Right renal pelvis (tissue), 4 donors: ENCODE data around the gene B3GALNT2. TPM values are rescaled to one million over a fixed set of nuclear protein-coding genes. Genes with fewer than 3 reads are reported as not detected.
"Not testable (repeated sequence)": the region's sequence is repeated elsewhere in the genome, so short reads cannot be mapped to it uniquely, and the experiment has no call there.

Experiments
- DNase-seq, 4 donors: peaks; one replicate each; pipeline ENCODE4 v3.0.0-alpha.2; 2013; ENCODE audit warnings: low read depth in 4 of 4, low spot score in 3 of 4, missing footprints in 1 of 4
- polyA plus RNA-seq, 4 donors: library from polyadenylated mRNA; unstranded; fragments of 120-200 nt; gene quantifications; one replicate each; pipeline ENCODE4 v1.2.1, GENCODE V29; 2013; ENCODE audit not compliant: insufficient read length in 4 of 4

B3GALNT2 gene
- polyA plus RNA-seq: 10 to 100 TPM; 17.7 to 21.4 (median 19.2) TPM

- no peak for DNase-seq
These were observed at the start of gene B3GALNT2 for GRCh38 chr1:235504122-235504493. TSS of gene B3GALNT2 (minus strand) at chr1:235504452. CDS start at chr1:235504252, 200 bp downstream.

GRCh38 chr1:235553112-235553551 is 48.9 kb upstream of the B3GALNT2 start:
- DNase-seq: no peak

GRCh38 chr1:235552146-235552716 is 48.0 kb upstream of the B3GALNT2 start:
- no peak for DNase-seq

- DNase-seq: no peak
These were observed 45.3 kb upstream of the B3GALNT2 start for GRCh38 chr1:235549351-235550139.

- DNase-seq: not testable (repeated sequence)
These were observed 42.3 kb upstream of the B3GALNT2 start for GRCh38 chr1:235546369-235547155.

GRCh38 chr1:235545292-235545930 is 41.2 kb upstream of the B3GALNT2 start:
- peak; percentile 16 to 40 (median 22) for DNase-seq

- not testable (repeated sequence) for DNase-seq
These were observed 38.6 kb upstream of the B3GALNT2 start for GRCh38 chr1:235542845-235543244.

- no peak for DNase-seq
These were observed 29.4 kb upstream of the B3GALNT2 start for GRCh38 chr1:235533476-235534168.

- no peak for DNase-seq
These were observed 28.1 kb upstream of the B3GALNT2 start for GRCh38 chr1:235532360-235532759.

GRCh38 chr1:235527196-235527814 is 23.1 kb upstream of the B3GALNT2 start:
- no peak for DNase-seq

- no peak for DNase-seq
These were observed 21.1 kb upstream of the B3GALNT2 start for GRCh38 chr1:235525314-235525713.

GRCh38 chr1:235516862-235517446 is 12.7 kb upstream of the B3GALNT2 start:
- no peak for DNase-seq

GRCh38 chr1:235515844-235516512 is 11.7 kb upstream of the B3GALNT2 start:
- no peak for DNase-seq

- peak; percentile 61 to 73 (median 72) for DNase-seq
These were observed 9.5 kb upstream of the B3GALNT2 start for GRCh38 chr1:235513495-235514366.

- no peak for DNase-seq
These were observed 7.4 kb upstream of the B3GALNT2 start for GRCh38 chr1:235511470-235512240.

- no peak for DNase-seq
These were observed 6.6 kb upstream of the B3GALNT2 start for GRCh38 chr1:235510823-235511222.

GRCh38 chr1:235507623-235508022 is 3.4 kb upstream of the B3GALNT2 start:
- DNase-seq: no peak
